A673 (cell line): ENCODE data around the gene KCNG2.
A peak's percentile ranks its signal among the peaks of the same experiment; 100 is the strongest.

Experiments
- CTCF ChIP-seq: fragments of 300-800, 200-600 bp; sonication (generic); conservative IDR thresholded peaks from 2 replicates; pipeline ENCODE4 v1.5.1; 2017; ENCODE audit warnings: low read depth, mild to moderate bottlenecking, antibody characterized with exemption, low read length, moderate library complexity, mixed read lengths
- EZH2 ChIP-seq: fragments of 200-600 bp; sonication (generic); IDR thresholded peaks from 2 replicates; pipeline ENCODE4 v1.6.1; 2017; ENCODE audit warnings: borderline replicate concordance, low read depth, mild to moderate bottlenecking, mixed read lengths, antibody characterized with exemption, low read length; ENCODE audit not compliant: poor library complexity, severe bottlenecking

- 0 out of 2 replicates have a peak, but pooled peaks have one; percentile 24 for TF ChIP-seq CTCF
- no peak for TF ChIP-seq EZH2
Observed at GRCh38 chr18:79826966-79827365, 29.2 kb downstream of the KCNG2 start.
